K562 (cell line): ENCODE data around the gene RABL6. TPM values are rescaled to one million over a fixed set of nuclear protein-coding genes. Genes with fewer than 3 reads are reported as not detected.
A peak's percentile ranks its signal among the peaks of the same experiment; 100 is the strongest.

Experiments used
- CC2D1A ChIP-seq: fragments of 450-650 bp; IDR thresholded peaks from 2 replicates; pipeline ENCODE4 v1.6.1; 2017; ENCODE audit warnings: mild to moderate bottlenecking
- EHMT2 ChIP-seq: fragments of 450-650 bp; IDR thresholded peaks from 2 replicates; pipeline ENCODE4 v1.6.1; 2018; ENCODE audit warnings: antibody characterized with exemption
- GATAD2A ChIP-seq: fragments of 450-650 bp; IDR thresholded peaks from 2 replicates; pipeline ENCODE4 v1.6.1; 2017
- L3MBTL2 ChIP-seq: fragments of 450-650 bp; IDR thresholded peaks from 2 replicates; pipeline ENCODE4 v1.6.1; 2016; ENCODE audit warnings: mild to moderate bottlenecking, moderate library complexity
- MTA2 ChIP-seq: fragments of 450-650 bp; IDR thresholded peaks from 2 replicates; pipeline ENCODE4 v1.6.1; 2016; ENCODE audit warnings: low read depth
- NCOA4 ChIP-seq: fragments of 450-650 bp; IDR thresholded peaks from 2 replicates; pipeline ENCODE4 v1.6.1; 2018; ENCODE audit warnings: mild to moderate bottlenecking; ENCODE audit not compliant: partially characterized antibody
- NR1H2 ChIP-seq: sonication (generic); formaldehyde crosslinking; IDR thresholded peaks from 2 replicates; pipeline ENCODE4 v1.4.0; 2020; ENCODE audit warnings: mild to moderate bottlenecking, missing genetic modification reagents
- PHB2 ChIP-seq: fragments of 450-650 bp; IDR thresholded peaks from 2 replicates; pipeline ENCODE4 v1.6.1; 2017; ENCODE audit warnings: low read depth
- SOX6 ChIP-seq: fragments of 450-650 bp; IDR thresholded peaks from 2 replicates; pipeline ENCODE4 v1.6.1; 2014; ENCODE audit warnings: mild to moderate bottlenecking
- TAL1 ChIP-seq: fragments of 450-650 bp; IDR thresholded peaks from 2 replicates; pipeline ENCODE4 v1.6.1; 2016; ENCODE audit warnings: mild to moderate bottlenecking
- TEAD4 ChIP-seq, 2 experiments: sonication (generic) in 1 of 2; formaldehyde crosslinking in 1 of 2; IDR thresholded peaks; 2 replicates each; pipeline versions ENCODE4 v1.6.1 to v1.8.0; 2012 to 2022; ENCODE audit warnings: borderline replicate concordance in 1 of 2, inconsistent platforms in 1 of 2, low read length in 1 of 2, mild to moderate bottlenecking in 1 of 2, missing genetic modification reagents in 1 of 2
- ZFX ChIP-seq: sonication (generic); formaldehyde crosslinking; IDR thresholded peaks from 2 replicates; pipeline ENCODE4 v1.8.0; 2022; ENCODE audit warnings: mild to moderate bottlenecking, missing genetic modification reagents, moderate library complexity
- polyA plus RNA-seq, 8 experiments: library from polyadenylated mRNA; depleted of rRNA in 4 of 8; stranded (reverse) in 5 of 8; unstranded in 3 of 8; fragments of >200 nt; fragmentation: Nextera tagmentation in 2 of 8; fragmentation: Illumina TruSeq in 1 of 8; extraction: Ambion mirVana in 2 of 8; extraction: Trizol in 1 of 8; gene quantifications; 2 replicates each; pipeline versions ENCODE4 v1.2.1 to v1.2.3, GENCODE V29; 2011 to 2014; ENCODE audit warnings: inconsistent platforms in 1 of 8, missing spikeins in 1 of 8
- total RNA-seq, 7 experiments: library from RNA; depleted of rRNA in 6 of 7; stranded (reverse); fragments of >200 nt in 6 of 7; fragmentation: Illumina TruSeq in 2 of 7; extraction: Trizol in 2 of 7; gene quantifications; 2 replicates each; pipeline versions ENCODE4 v1.2.1 to v1.2.3, GENCODE V29; 2011 to 2021; ENCODE audit warnings: low replicate concordance in 1 of 7
- TF ChIP-seq, protein P1 (sequence below), 2 experiments: fragments of 450-650 bp in 1 of 2; sonication (generic) in 1 of 2; formaldehyde crosslinking in 1 of 2; IDR thresholded peaks; 2 replicates each; pipeline versions ENCODE4 v1.7.1 to v1.9.0; 2016 to 2022; ENCODE audit warnings: inconsistent platforms in 1 of 2, mild to moderate bottlenecking in 1 of 2, missing genetic modification reagents in 1 of 2
- TF ChIP-seq, protein P2 (sequence below): fragments of 450-650 bp; formaldehyde crosslinking; IDR thresholded peaks from 2 replicates; pipeline ENCODE4 v1.4.0; 2020; ENCODE audit warnings: mild to moderate bottlenecking, moderate library complexity
- TF ChIP-seq, protein P3 (sequence below), 2 experiments: fragments of 450-650 bp; conservative IDR thresholded peaks; 2 replicates each; pipeline ENCODE4 v1.6.1; 2017; ENCODE audit warnings: mild to moderate bottlenecking in 2 of 2, moderate library complexity in 2 of 2

RABL6 gene
- total and polyA plus RNA-seq, 9 of the 15 experiments (the other 6 are each of a cell fraction or from before 2014, with no cell fraction given): 5.6 to 181 (median 84.5) TPM

GRCh38 chr9:136875155-136875554, 67.4 kb downstream of the RABL6 start (continued):
- TF ChIP-seq, protein P1, sequence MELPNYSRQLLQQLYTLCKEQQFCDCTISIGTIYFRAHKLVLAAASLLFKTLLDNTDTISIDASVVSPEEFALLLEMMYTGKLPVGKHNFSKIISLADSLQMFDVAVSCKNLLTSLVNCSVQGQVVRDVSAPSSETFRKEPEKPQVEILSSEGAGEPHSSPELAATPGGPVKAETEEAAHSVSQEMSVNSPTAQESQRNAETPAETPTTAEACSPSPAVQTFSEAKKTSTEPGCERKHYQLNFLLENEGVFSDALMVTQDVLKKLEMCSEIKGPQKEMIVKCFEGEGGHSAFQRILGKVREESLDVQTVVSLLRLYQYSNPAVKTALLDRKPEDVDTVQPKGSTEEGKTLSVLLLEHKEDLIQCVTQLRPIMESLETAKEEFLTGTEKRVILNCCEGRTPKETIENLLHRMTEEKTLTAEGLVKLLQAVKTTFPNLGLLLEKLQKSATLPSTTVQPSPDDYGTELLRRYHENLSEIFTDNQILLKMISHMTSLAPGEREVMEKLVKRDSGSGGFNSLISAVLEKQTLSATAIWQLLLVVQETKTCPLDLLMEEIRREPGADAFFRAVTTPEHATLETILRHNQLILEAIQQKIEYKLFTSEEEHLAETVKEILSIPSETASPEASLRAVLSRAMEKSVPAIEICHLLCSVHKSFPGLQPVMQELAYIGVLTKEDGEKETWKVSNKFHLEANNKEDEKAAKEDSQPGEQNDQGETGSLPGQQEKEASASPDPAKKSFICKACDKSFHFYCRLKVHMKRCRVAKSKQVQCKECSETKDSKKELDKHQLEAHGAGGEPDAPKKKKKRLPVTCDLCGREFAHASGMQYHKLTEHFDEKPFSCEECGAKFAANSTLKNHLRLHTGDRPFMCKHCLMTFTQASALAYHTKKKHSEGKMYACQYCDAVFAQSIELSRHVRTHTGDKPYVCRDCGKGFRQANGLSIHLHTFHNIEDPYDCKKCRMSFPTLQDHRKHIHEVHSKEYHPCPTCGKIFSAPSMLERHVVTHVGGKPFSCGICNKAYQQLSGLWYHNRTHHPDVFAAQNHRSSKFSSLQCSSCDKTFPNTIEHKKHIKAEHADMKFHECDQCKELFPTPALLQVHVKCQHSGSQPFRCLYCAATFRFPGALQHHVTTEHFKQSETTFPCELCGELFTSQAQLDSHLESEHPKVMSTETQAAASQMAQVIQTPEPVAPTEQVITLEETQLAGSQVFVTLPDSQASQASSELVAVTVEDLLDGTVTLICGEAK (IDR thresholded peaks at IDR 0.05): no peak
- TF ChIP-seq, protein P1 (CRISPR knock-in tag; IDR thresholded peaks at IDR 0.05): no peak
- TF ChIP-seq TEAD4 (IDR thresholded peaks at IDR 0.05; ENCODE audit: low read length) (peak; percentile 85), TEAD4 (CRISPR knock-in tag; IDR thresholded peaks at IDR 0.05; ENCODE audit: borderline replicate concordance) (no peak), EHMT2 (peak; percentile 71), L3MBTL2 (0 out of 2 replicates have a peak, but pooled peaks have one; percentile 50), GATAD2A (no peak), PHB2 (no peak), NCOA4 (no peak), MTA2 (peak; percentile 61; the same call in 1 of the 2 replicates), NR1H2 (CRISPR knock-in tag) (no peak), SOX6 (0 out of 2 replicates have a peak, but pooled peaks have one; percentile 28), CC2D1A (peak; percentile 43; the same call in 1 of the 2 replicates), TAL1 (peak; percentile 79), ZFX (CRISPR knock-in tag) (no peak)
- TF ChIP-seq, protein P2, sequence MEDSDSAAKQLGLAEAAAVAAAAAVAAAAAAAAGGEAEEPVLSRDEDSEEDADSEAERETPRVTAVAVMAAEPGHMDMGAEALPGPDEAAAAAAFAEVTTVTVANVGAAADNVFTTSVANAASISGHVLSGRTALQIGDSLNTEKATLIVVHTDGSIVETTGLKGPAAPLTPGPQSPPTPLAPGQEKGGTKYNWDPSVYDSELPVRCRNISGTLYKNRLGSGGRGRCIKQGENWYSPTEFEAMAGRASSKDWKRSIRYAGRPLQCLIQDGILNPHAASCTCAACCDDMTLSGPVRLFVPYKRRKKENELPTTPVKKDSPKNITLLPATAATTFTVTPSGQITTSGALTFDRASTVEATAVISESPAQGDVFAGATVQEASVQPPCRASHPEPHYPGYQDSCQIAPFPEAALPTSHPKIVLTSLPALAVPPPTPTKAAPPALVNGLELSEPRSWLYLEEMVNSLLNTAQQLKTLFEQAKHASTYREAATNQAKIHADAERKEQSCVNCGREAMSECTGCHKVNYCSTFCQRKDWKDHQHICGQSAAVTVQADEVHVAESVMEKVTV (CRISPR knock-in tag): no peak
- TF ChIP-seq, protein P3, sequence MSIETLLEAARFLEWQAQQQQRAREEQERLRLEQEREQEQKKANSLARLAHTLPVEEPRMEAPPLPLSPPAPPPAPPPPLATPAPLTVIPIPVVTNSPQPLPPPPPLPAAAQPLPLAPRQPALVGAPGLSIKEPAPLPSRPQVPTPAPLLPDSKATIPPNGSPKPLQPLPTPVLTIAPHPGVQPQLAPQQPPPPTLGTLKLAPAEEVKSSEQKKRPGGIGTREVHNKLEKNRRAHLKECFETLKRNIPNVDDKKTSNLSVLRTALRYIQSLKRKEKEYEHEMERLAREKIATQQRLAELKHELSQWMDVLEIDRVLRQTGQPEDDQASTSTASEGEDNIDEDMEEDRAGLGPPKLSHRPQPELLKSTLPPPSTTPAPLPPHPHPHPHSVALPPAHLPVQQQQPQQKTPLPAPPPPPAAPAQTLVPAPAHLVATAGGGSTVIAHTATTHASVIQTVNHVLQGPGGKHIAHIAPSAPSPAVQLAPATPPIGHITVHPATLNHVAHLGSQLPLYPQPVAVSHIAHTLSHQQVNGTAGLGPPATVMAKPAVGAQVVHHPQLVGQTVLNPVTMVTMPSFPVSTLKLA (conservative IDR thresholded peaks at IDR 0.05): no peak
